ENCODE data around the gene ANXA5.

Gene ANXA5

DNA sequence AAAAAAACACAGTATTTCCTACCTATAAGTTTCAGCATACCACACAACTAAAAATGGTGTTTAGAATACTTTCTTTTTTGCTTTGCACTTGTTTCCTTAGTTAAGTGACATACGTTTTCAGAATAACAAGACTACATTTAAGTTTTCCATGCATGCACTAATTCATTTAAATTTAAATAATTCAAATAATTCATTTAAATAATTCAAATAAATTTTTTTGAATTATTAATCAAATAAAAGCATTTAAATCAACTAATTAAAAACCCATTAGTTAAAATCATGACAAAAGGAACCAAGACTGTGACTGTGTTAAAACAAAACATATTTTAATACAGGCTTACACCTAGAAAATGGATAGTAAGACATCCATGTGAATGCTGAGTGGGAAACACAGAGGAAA lies 12.8 kb downstream of the ANXA5 start:
- Histone ChIP-seq H3K27me3 (no peaks in the 10 kb centered on the region), H3K9me3 (no peaks in the 10 kb centered on the region), H3K4me1 (no peaks in the 10 kb centered on the region), H3K36me3 (peaks cover 11% of the 10 kb centered on the region; the same call in 1 of the 2 replicates), H3K4me3 (ENCODE audit: low read depth, low read length) (no peak overlapping the region)
- TF ChIP-seq, protein P1, sequence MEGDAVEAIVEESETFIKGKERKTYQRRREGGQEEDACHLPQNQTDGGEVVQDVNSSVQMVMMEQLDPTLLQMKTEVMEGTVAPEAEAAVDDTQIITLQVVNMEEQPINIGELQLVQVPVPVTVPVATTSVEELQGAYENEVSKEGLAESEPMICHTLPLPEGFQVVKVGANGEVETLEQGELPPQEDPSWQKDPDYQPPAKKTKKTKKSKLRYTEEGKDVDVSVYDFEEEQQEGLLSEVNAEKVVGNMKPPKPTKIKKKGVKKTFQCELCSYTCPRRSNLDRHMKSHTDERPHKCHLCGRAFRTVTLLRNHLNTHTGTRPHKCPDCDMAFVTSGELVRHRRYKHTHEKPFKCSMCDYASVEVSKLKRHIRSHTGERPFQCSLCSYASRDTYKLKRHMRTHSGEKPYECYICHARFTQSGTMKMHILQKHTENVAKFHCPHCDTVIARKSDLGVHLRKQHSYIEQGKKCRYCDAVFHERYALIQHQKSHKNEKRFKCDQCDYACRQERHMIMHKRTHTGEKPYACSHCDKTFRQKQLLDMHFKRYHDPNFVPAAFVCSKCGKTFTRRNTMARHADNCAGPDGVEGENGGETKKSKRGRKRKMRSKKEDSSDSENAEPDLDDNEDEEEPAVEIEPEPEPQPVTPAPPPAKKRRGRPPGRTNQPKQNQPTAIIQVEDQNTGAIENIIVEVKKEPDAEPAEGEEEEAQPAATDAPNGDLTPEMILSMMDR (IDR thresholded peaks at IDR 0.05; ENCODE audit: low read depth, low read length): no peak
- DNase-seq: no peak

DNA sequence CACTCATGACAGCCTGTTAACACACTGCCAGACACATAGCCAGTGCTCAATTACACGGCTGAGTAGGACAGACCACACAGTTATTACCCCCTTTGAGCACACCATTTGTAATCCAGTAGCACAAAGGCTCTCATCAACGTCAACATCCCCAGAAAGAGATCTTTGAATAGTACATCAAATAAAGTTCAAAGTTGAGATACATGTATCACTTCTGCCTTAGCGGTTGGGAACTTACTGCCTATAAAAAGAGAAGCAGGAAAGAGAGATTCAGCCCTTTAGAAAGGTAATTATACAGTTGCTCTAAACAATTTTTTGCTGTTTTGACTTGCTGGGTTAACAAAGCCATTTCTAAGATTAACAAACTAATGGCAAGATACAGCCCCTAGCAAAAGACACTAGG lies 16.2 kb downstream of the ANXA5 start:
- TF ChIP-seq, protein P1 (IDR thresholded peaks at IDR 0.05; ENCODE audit: low read depth, low read length): no peak
- Histone ChIP-seq H3K4me1 (no peaks in the 10 kb centered on the region), H3K9me3 (no peaks in the 10 kb centered on the region), H3K4me3 (ENCODE audit: low read depth, low read length) (no peak overlapping the region), H3K27me3 (no peaks in the 10 kb centered on the region), H3K36me3 (peaks cover 13% of the 10 kb centered on the region)
- DNase-seq: no peak

DNA sequence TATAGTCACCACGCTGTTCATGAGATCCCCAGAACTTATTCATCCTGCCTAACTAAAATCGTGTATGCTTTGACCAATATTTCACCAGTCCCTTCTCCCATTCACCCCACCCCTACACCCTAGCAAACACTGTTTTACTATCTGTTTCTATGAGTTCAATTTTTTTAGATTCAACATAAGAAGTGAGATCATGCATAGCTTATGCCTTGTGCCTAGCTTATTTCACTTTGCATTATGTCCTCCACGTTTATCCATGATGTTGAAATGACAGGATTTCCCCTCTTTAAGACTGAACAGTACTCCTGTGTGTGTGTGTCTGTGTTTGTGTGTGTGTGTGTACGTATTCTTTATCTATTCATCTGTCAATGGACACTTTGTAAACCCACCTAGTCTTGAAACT lies 16.8 kb downstream of the ANXA5 start:
- TF ChIP-seq, protein P1 (IDR thresholded peaks at IDR 0.05; ENCODE audit: low read depth, low read length): no peak
- Histone ChIP-seq H3K27me3 (no peaks in the 10 kb centered on the region), H3K36me3 (peaks cover 12% of the 10 kb centered on the region)

DNA sequence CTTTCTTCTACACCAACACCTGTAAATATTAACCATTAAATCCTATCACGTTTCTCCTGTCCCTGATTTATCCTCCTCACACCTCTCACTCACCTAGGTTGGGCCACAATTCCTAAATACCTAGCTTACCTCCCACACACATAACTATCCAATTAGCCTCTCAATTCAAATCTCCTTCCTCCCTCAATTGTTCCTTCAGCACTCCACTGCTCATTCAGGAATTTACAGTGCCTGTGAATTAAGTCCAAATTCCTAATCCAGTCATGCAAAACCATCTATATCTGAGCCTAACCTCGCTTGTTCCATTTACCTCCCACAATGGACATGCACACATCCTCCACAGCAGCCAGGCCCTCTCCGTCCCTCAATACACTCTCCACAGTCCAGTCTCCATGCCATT lies 17.5 kb downstream of the ANXA5 start:
- Histone ChIP-seq H3K4me3 (ENCODE audit: low read depth, low read length) (no peak overlapping the region), H3K9me3 (no peaks in the 10 kb centered on the region), H3K4me1 (no peaks in the 10 kb centered on the region), H3K27me3 (no peaks in the 10 kb centered on the region), H3K36me3 (peaks cover 12% of the 10 kb centered on the region)
- DNase-seq: no peak
- TF ChIP-seq, protein P1 (IDR thresholded peaks at IDR 0.05; ENCODE audit: low read depth, low read length): no peak

More for the DNA sequence above, 16.8 kb downstream of the ANXA5 start:
- no peak overlapping the region for H3K4me3 ChIP-seq (ENCODE audit: low read depth, low read length)
- no peaks in the 10 kb centered on the region for H3K4me1 ChIP-seq
- no peaks in the 10 kb centered on the region for H3K9me3 ChIP-seq
- no peak for DNase-seq

DNA sequence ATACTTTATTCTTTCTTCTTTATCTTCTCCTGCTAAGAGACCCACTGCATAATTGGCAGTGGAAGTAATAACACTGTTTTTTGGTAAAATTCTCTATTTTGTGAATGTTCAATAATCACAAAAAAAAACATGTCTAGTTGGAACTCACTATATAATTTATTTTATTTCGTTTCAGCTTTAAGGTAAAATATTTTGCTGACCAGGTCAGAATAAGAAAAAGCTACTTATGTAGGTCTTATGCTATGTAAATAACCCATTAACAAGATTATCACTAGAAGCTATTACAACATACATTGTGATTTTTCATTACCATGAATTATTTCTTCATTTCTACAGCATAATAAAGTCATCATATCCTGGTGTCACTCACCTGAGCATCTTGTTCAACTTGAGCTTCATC lies 19.3 kb downstream of the ANXA5 start:
- H3K36me3 ChIP-seq: peaks cover 12% of the 10 kb centered on the region
- H3K27me3 ChIP-seq: no peaks in the 10 kb centered on the region
- no peak for DNase-seq
- no peak overlapping the region for H3K4me3 ChIP-seq (ENCODE audit: low read depth, low read length)
- no peaks in the 10 kb centered on the region for H3K4me1 ChIP-seq
- H3K9me3 ChIP-seq: no peaks in the 10 kb centered on the region
- TF ChIP-seq, protein P1 (IDR thresholded peaks at IDR 0.05; ENCODE audit: low read depth, low read length): no peak

DNA sequence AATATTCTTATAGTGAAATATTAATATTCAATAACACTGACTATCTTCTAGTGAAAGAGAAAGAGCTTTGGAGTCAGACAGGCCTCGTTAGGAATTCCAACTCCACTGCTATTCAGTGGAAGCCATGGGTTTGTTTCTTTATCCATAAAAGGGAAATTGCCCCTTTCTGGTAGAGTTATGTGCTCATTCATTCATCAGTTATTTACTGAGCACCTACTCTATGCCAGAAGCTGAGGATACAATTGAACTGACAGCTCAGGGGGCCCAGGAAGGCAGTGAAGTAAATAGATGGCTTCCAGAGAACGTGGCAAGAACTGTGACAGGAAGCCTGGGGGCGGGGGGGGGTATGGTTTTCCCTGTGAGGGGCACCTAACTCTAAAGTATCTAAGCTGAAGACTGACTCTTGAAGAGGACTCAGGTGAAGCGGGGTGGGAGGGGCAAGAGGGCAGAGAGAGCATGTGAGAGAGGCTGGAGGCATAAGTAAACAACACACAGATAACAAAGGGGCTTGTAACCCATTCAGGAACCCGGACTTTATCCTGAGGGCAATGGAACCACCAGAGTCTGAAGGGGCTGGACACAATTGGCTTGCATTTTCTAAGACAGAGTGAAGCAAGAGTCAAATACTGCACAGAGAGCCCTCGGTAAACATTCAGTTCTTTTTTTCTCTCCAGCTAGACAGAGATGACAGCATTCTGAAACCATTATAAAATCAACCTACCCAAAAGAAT lies 20.3 kb downstream of the ANXA5 start:
- TF ChIP-seq, protein P1 (IDR thresholded peaks at IDR 0.05; ENCODE audit: low read depth, low read length): no peak
- H3K4me1 ChIP-seq: no peaks in the 10 kb centered on the region
- H3K9me3 ChIP-seq: no peaks in the 10 kb centered on the region
- H3K36me3 ChIP-seq: peaks cover 12% of the 10 kb centered on the region
- no peaks in the 10 kb centered on the region for H3K27me3 ChIP-seq
- H3K4me3 ChIP-seq (ENCODE audit: low read depth, low read length): no peak overlapping the region
- no peak for DNase-seq

Measured in BE2C (cell line).